ENCODE results near the gene DHRS7. TPM values are rescaled to one million over a fixed set of nuclear protein-coding genes. Genes with fewer than 3 reads are reported as not detected.

The DHRS7 gene
- total RNA-seq, 4 donors from 2014 or later = 151 to 245 (median 214) TPM

- WGBS, 2 donors = 1 to 2% methylated on average over 5 of the region's 5 CpGs
- Histone ChIP-seq H3K4me1 (no peaks in the 10 kb centered on the region), H3K27ac (peak overlapping the region in 2 of 3 donors; percentile 11 to 33), H3K36me3 (no peaks in the 10 kb centered on the region), H3K27me3 (no peaks in the 10 kb centered on the region), H3K9me3 (no peaks in the 10 kb centered on the region), H3K4me3 (replicated peaks in 1 of 3) (peak overlapping the region in 1 of 3 donors; percentile 2)
- DNase-seq = no peak
- intact Hi-C loops (cut with DNase I) = loop anchor here (5.0 kb wide), 2 partner anchors 122 to 217 kb away; no protein-coding TSS in a partner anchor
- TF ChIP-seq POLR2A (IDR thresholded peaks at IDR 0.05) (no peak), CTCF (IDR thresholded peaks at IDR 0.05) (peak; percentile 53 to 97 (median 78))
Observed at GRCh38 chr14:60184146-60184904, 19.1 kb upstream of the DHRS7 start.

GRCh38 chr14:60183741-60184140 is 18.5 kb upstream of the DHRS7 start:
- H3K27ac ChIP-seq = peak overlapping the region in 2 of 3 donors; percentile 11 to 33
- no peak for DNase-seq
- H3K36me3 ChIP-seq = no peaks in the 10 kb centered on the region
- no peaks in the 10 kb centered on the region for H3K27me3 ChIP-seq
- 25 to 30% methylated on average over 1 of the region's 1 CpG for WGBS, 2 donors
- peak overlapping the region in 1 of 3 donors; percentile 2 for H3K4me3 ChIP-seq (replicated peaks in 1 of 3)
- no peaks in the 10 kb centered on the region for H3K9me3 ChIP-seq
- TF ChIP-seq CTCF (IDR thresholded peaks at IDR 0.05) (no peak), POLR2A (IDR thresholded peaks at IDR 0.05) (no peak)
- H3K4me1 ChIP-seq = no peaks in the 10 kb centered on the region
- intact Hi-C loops (cut with DNase I) = loop anchor here (5.0 kb wide), 2 partner anchors 121 to 216 kb away; no protein-coding TSS in a partner anchor

- TF ChIP-seq CTCF (IDR thresholded peaks at IDR 0.05) (no peak), POLR2A (IDR thresholded peaks at IDR 0.05) (no peak)
- no peaks in the 10 kb centered on the region for H3K36me3 ChIP-seq
- DNase-seq = no peak
- no peaks in the 10 kb centered on the region for H3K9me3 ChIP-seq
- no peaks in the 10 kb centered on the region for H3K27me3 ChIP-seq
- intact Hi-C loops (cut with DNase I) = loop anchor here (5.0 kb wide), 2 partner anchors 121 to 216 kb away; no protein-coding TSS in a partner anchor
- H3K4me1 ChIP-seq = no peaks in the 10 kb centered on the region
- H3K27ac ChIP-seq = no peak overlapping the region
- H3K4me3 ChIP-seq (replicated peaks in 1 of 3) = no peak overlapping the region
- WGBS, 2 donors = 92 to 96% methylated on average over 3 of the region's 3 CpGs
Observed at GRCh38 chr14:60183138-60183537, 17.9 kb upstream of the DHRS7 start.

- Histone ChIP-seq H3K27me3 (no peaks in the 10 kb centered on the region), H3K9me3 (no peaks in the 10 kb centered on the region), H3K4me3 (replicated peaks in 1 of 3) (no peak overlapping the region), H3K4me1 (no peaks in the 10 kb centered on the region), H3K27ac (no peak overlapping the region), H3K36me3 (no peaks in the 10 kb centered on the region)
- intact Hi-C loops (cut with DNase I) = no loop called here
- DNase-seq = no peak
- TF ChIP-seq CTCF (IDR thresholded peaks at IDR 0.05) (no peak), POLR2A (IDR thresholded peaks at IDR 0.05) (no peak)
- WGBS, 2 donors = 84 to 91% methylated on average over 3 of the region's 3 CpGs
Observed at GRCh38 chr14:60179431-60179869, 14.3 kb upstream of the DHRS7 start.

- no peaks in the 10 kb centered on the region for H3K9me3 ChIP-seq
- no peak overlapping the region for H3K27ac ChIP-seq
- no peak overlapping the region for H3K4me3 ChIP-seq (replicated peaks in 1 of 3)
- no peaks in the 10 kb centered on the region for H3K36me3 ChIP-seq
- TF ChIP-seq CTCF (IDR thresholded peaks at IDR 0.05) (no peak), POLR2A (IDR thresholded peaks at IDR 0.05) (no peak)
- DNase-seq = no peak
- intact Hi-C loops (cut with DNase I) = no loop called here
- no peaks in the 10 kb centered on the region for H3K4me1 ChIP-seq
- WGBS, 2 donors = 95 to 98% methylated on average over 1 of the region's 1 CpG
- H3K27me3 ChIP-seq = no peaks in the 10 kb centered on the region
Observed at GRCh38 chr14:60178820-60179219, 13.6 kb upstream of the DHRS7 start.
